Neuronal stem cell (in vitro differentiated cells): ENCODE data around the gene GALNT16.
"Not testable (repeated sequence)": the region's sequence is repeated elsewhere in the genome, so short reads cannot be mapped to it uniquely, and the experiment has no call there.

ENCODE experiments used
- DNase-seq: peaks from one replicate; pipeline ENCODE4 v3.0.0-alpha.2; 2013; ENCODE audit warnings: low spot score
- H2AFZ ChIP-seq: one replicate; pipeline ENCODE4 v1.6.1; 2013; ENCODE audit warnings: mild to moderate bottlenecking, low read length, inconsistent platforms
- H2AK5ac ChIP-seq: 2 replicates; pipeline ENCODE4 v1.6.1; 2013; ENCODE audit warnings: low read depth, mild to moderate bottlenecking, inconsistent platforms, low read length, moderate library complexity, mixed read lengths
- H2BK120ac ChIP-seq: 2 replicates; pipeline ENCODE4 v1.6.1; 2013; ENCODE audit warnings: low read depth, mild to moderate bottlenecking, inconsistent platforms, low read length, moderate library complexity, mixed read lengths
- H2BK12ac ChIP-seq: one replicate; pipeline ENCODE4 v1.6.1; 2013; ENCODE audit warnings: low read length, inconsistent platforms
- H2BK15ac ChIP-seq: 2 replicates; pipeline ENCODE4 v1.6.1; 2013; ENCODE audit warnings: mild to moderate bottlenecking, low read length, inconsistent platforms, mixed read lengths
- H2BK5ac ChIP-seq: one replicate; pipeline ENCODE4 v1.6.1; 2013; ENCODE audit warnings: inconsistent platforms, mild to moderate bottlenecking, low read length, moderate library complexity
- H3K14ac ChIP-seq: one replicate; pipeline ENCODE4 v1.6.1; 2013; ENCODE audit warnings: low read length, inconsistent platforms
- H3K18ac ChIP-seq: 2 replicates; pipeline ENCODE4 v1.6.1; 2013; ENCODE audit warnings: low read length, inconsistent platforms
- H3K23ac ChIP-seq: 2 replicates; pipeline ENCODE4 v1.6.1; 2013; ENCODE audit warnings: low read depth, mild to moderate bottlenecking, mixed read lengths, low read length, inconsistent platforms; ENCODE audit not compliant: poor library complexity
- H3K27ac ChIP-seq: replicated peaks from 3 replicates; pipeline ENCODE4 v1.5.1; 2013; ENCODE audit warnings: low read length, inconsistent platforms
- H3K27me3 ChIP-seq, 3 experiments: 2 replicates each; pipeline ENCODE4 v1.6.1; 2013; ENCODE audit warnings: low read length in 3 of 3, mild to moderate bottlenecking in 2 of 3, inconsistent platforms in 1 of 3, low read depth in 1 of 3, mixed read lengths in 1 of 3, moderate library complexity in 1 of 3; ENCODE audit not compliant: control insufficient read depth in 3 of 3, insufficient read depth in 3 of 3
- H3K36me3 ChIP-seq, 2 donors: replicated peaks in 1 of 2; 2 replicates each; pipeline ENCODE4 v1.6.1; 2013; ENCODE audit warnings: low read length in 2 of 2; ENCODE audit not compliant: control insufficient read depth in 2 of 2, insufficient read depth in 2 of 2
- H3K4ac ChIP-seq: 2 replicates; pipeline ENCODE4 v1.6.1; 2013; ENCODE audit warnings: inconsistent platforms, mild to moderate bottlenecking, low read length, moderate library complexity
- H3K4me1 ChIP-seq, 2 donors: 1 replicate in 1 of 2; 2 replicates in 1 of 2; pipeline ENCODE4 v1.6.1; 2013; ENCODE audit warnings: low read length in 2 of 2, low read depth in 1 of 2; ENCODE audit not compliant: control insufficient read depth in 2 of 2, insufficient read depth in 1 of 2
- H3K4me2 ChIP-seq: one replicate; pipeline ENCODE4 v1.6.1; 2013; ENCODE audit warnings: mild to moderate bottlenecking, low read length, inconsistent platforms; ENCODE audit not compliant: insufficient read depth, poor library complexity, severe bottlenecking
- H3K4me3 ChIP-seq, 2 donors: 2 replicates each; pipeline ENCODE4 v1.5.1; 2013; ENCODE audit warnings: low read length in 2 of 2, mild to moderate bottlenecking in 2 of 2, inconsistent platforms in 1 of 2, moderate library complexity in 1 of 2
- H3K79me1 ChIP-seq: one replicate; pipeline ENCODE4 v1.6.1; 2013; ENCODE audit warnings: low read depth, mild to moderate bottlenecking, inconsistent platforms, low read length, moderate library complexity
- H3K9ac ChIP-seq: one replicate; pipeline ENCODE4 v1.6.1; 2013; ENCODE audit warnings: mild to moderate bottlenecking, low read depth, low read length, inconsistent platforms; ENCODE audit not compliant: poor library complexity
- H3K9me3 ChIP-seq, 2 donors: replicated peaks in 1 of 2; 2 replicates each; pipeline versions ENCODE3 to v1.6.1; 2013; ENCODE audit warnings: low read length in 2 of 2, mild to moderate bottlenecking in 2 of 2, inconsistent platforms in 1 of 2, low read depth in 1 of 2, mixed read lengths in 1 of 2, moderate library complexity in 1 of 2; ENCODE audit not compliant: control insufficient read depth in 2 of 2, insufficient read depth in 1 of 2
- H4K8ac ChIP-seq: one replicate; pipeline ENCODE4 v1.6.1; 2013; ENCODE audit warnings: low read depth, mild to moderate bottlenecking, inconsistent platforms, low read length, moderate library complexity
- H4K91ac ChIP-seq: one replicate; pipeline ENCODE4 v1.6.1; 2013; ENCODE audit warnings: low read length, low read depth, mild to moderate bottlenecking, inconsistent platforms; ENCODE audit not compliant: poor library complexity
- WGBS, 2 donors: extraction: QIAGEN DNeasy Blood & Tissue Kit; methylation state at CpG; one replicate each; pipeline ENCODE4 v1.1.7; 2013; ENCODE audit warnings: missing lambda C conversion rate in 2 of 2, mixed read lengths in 1 of 2; ENCODE audit not compliant: insufficient read length in 2 of 2, insufficient replicate concordance in 1 of 2; ENCODE audit errors: extremely low coverage in 2 of 2; 5-methylcytosine and 5-hydroxymethylcytosine counted together

Gene GALNT16

DNA sequence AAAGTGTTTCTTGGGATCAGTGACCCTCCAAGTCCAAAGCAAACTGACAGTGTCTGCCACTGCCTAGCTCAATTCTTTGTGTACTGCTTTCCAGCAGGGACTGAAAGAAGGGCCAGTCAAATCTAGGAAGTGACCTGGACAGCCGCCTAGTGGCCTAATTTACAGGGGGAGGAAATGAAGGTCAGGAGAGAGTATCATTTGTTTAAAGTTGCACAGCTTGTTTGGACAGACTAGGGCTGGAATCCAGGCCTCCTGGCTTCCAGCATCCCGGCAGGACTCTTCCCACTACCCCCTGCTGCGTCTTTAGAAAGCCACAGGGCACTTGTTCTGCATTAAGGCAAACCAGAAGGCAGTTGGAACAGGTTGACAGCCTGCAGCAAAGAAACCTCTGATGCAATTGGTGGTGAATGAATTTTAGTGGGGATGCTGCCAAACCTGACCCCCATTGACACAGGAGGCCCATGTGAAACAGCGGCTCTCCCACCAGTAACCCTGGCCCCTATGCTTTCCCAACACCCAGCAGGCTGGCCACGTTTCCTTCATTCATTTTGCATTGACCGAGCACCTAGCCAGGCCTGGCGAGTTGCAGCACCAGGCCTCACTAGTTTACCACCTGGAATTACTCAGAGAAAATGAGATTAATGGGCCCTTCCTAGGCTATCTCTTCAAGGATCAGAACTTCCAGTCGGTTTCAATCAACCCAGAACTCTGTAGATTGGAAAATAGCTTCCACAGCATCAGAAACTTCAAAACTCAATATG, 28.2 kb downstream of the GALNT16 start:
- no peak overlapping the region for H3K9ac ChIP-seq
- no peaks in the 10 kb centered on the region for H3K36me3 ChIP-seq
- no CpG with 5 or more reads among the region's 8 CpGs for WGBS, 2 donors
- H3K27ac ChIP-seq = no peak overlapping the region
- H2BK15ac ChIP-seq = no peak overlapping the region
- peak overlapping the region; percentile 44 for H2AFZ ChIP-seq
- no peak overlapping the region for H3K4me3 ChIP-seq
- peak overlapping the region; percentile 60 for H2AK5ac ChIP-seq
- no peak overlapping the region for H4K91ac ChIP-seq
- H3K14ac ChIP-seq = no peak overlapping the region
- no peaks in the 10 kb centered on the region for H3K79me1 ChIP-seq
- H3K27me3 ChIP-seq = no peaks in the 10 kb centered on the region
- H2BK12ac ChIP-seq = no peak overlapping the region
- H2BK5ac ChIP-seq = no peak overlapping the region
- no peak overlapping the region for H4K8ac ChIP-seq
- H3K18ac ChIP-seq = peak overlapping the region; percentile 39
- no peak overlapping the region for H2BK120ac ChIP-seq
- no peak overlapping the region for H3K4ac ChIP-seq
- no peaks in the 10 kb centered on the region for H3K9me3 ChIP-seq
- peaks cover 6 to 12% of the 10 kb centered on the region in 2 donors for H3K4me1 ChIP-seq
- DNase-seq = no peak
- no peak overlapping the region for H3K23ac ChIP-seq
- H3K4me2 ChIP-seq = no peak overlapping the region

DNA sequence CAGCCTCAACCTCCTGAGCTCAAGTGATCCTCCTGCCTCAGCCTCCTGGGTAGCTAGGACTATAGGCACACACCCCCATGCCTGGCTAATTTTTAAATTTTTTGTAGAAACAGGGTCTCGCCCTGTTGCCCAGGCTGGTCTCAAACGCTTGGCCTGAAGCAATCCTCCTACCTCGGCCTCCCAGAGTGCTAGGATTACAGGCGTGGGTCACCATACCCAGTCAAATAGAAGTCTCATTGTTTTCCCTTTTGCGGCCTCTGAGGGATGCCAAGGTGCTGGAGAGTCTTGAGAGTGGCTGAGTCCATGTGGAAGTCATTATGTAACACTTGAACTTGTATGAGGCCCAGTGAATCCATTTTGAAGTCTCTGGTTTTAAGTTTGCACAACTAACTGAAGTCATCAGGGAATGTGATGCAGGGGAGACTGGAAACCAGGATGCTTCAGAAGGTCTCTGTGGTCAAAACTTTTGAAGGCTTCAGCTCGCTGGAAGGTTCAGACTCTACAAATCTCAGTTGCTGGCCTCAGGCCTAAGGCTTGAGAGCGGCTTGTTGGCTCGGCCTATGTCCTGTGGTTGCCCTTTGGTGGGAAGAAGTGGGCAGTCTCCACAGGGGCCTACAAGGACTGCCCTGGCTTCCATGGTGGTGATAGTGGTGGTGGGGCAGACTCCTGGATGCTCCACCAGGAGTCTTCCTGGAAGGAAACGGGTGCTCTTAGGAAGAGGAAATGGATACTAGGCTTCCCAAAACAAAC, 29.2 kb downstream of the GALNT16 start:
- whole genome bisulfite sequencing, 2 donors = no CpG with 5 or more reads among the region's 9 CpGs
- Histone ChIP-seq H2BK12ac (no peak overlapping the region), H3K4me1 (peaks cover 6 to 12% of the 10 kb centered on the region in 2 donors)

DNA sequence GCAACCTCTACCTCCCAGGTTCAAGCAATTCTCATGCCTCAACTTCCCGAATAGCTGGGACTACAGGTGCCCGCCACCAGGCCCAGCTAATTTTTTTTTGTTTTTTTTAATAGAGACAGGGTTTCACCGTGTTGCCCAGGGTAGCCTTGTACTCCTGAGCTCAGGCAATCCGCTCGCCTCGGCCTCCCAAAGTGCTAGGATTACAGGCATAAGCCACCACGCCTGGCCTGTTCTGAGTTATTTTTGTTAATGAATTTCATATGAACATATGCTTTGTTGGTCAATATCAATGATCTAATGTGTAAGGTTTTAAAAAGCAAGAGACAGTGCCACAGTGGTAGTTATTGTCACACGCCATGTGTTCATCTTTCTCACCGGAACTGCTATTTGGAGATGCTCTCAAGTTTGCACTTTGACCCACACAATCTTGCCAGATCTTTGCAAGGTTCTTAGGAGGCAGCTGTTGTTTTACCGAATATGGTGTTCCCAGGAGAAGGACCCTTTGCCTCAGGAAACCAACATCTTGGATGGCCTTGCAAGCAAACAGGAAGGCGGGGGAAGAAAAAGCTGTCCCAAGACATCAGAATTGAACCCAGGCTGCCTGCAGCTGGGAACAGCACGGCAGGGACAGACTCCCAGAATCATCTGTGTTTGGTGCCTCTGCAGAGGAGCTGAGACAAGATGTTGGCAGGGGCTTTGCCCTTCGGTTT, 30.0 kb downstream of the GALNT16 start:
- Histone ChIP-seq H3K9me3 (no peaks in the 10 kb centered on the region), H2BK5ac (no peak overlapping the region), H3K79me1 (no peaks in the 10 kb centered on the region), H3K36me3 (no peaks in the 10 kb centered on the region), H3K27ac (no peak overlapping the region), H2BK120ac (no peak overlapping the region), H3K9ac (no peak overlapping the region), H3K27me3 (no peaks in the 10 kb centered on the region), H3K4ac (no peak overlapping the region), H2AFZ (no peak overlapping the region), H4K8ac (no peak overlapping the region), H2BK12ac (no peak overlapping the region), H3K14ac (no peak overlapping the region), H2AK5ac (no peak overlapping the region), H3K4me1 (peaks cover 6 to 12% of the 10 kb centered on the region in 2 donors), H2BK15ac (no peak overlapping the region), H3K4me3 (no peak overlapping the region), H3K23ac (no peak overlapping the region), H4K91ac (no peak overlapping the region), H3K4me2 (no peak overlapping the region), H3K18ac (no peak overlapping the region)
- no peak for DNase-seq
- no CpG with 5 or more reads among the region's 13 CpGs for WGBS, 2 donors

More for the DNA sequence above, 29.2 kb downstream of the GALNT16 start:
- no peak overlapping the region for H2BK120ac ChIP-seq
- no peak overlapping the region for H3K27ac ChIP-seq
- no peak overlapping the region for H3K4me3 ChIP-seq
- H3K14ac ChIP-seq = no peak overlapping the region
- H2AFZ ChIP-seq = no peak overlapping the region
- H3K9me3 ChIP-seq = no peaks in the 10 kb centered on the region
- no peak overlapping the region for H3K9ac ChIP-seq
- H3K36me3 ChIP-seq = no peaks in the 10 kb centered on the region
- H2AK5ac ChIP-seq = no peak overlapping the region
- no peak overlapping the region for H4K8ac ChIP-seq
- no peak overlapping the region for H3K4ac ChIP-seq
- H2BK5ac ChIP-seq = no peak overlapping the region
- H3K79me1 ChIP-seq = no peaks in the 10 kb centered on the region
- no peak overlapping the region for H2BK15ac ChIP-seq
- no peak overlapping the region for H3K4me2 ChIP-seq
- H3K27me3 ChIP-seq = no peaks in the 10 kb centered on the region
- H3K23ac ChIP-seq = no peak overlapping the region
- no peak overlapping the region for H4K91ac ChIP-seq
- DNase-seq = no peak
- no peak overlapping the region for H3K18ac ChIP-seq

DNA sequence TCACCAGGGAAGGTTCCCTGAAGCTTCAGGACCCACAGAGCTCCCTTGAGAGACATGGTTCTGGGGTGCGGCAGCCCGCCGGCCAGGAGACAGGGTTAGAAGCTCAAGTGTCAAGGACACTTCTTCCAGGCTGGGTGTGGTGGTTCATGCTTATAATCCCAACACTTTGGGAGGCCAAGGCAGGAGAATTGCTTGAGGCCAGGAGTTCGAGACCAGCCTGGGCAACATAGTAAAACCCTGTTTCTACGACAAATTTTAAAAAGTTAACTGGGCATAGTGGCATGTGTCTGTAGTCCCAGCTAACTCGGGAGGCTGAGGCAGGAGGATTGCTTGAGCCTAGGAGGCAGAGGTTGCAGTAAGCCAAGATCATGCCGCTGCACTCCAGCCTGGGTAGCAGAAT, 30.9 kb downstream of the GALNT16 start:
- H3K9ac ChIP-seq, H3K18ac ChIP-seq, H2BK5ac ChIP-seq, DNase-seq, H3K14ac ChIP-seq, H3K4me2 ChIP-seq, H2AK5ac ChIP-seq, H4K91ac ChIP-seq, H3K4me3 ChIP-seq, H3K27me3 ChIP-seq, H4K8ac ChIP-seq, H3K79me1 ChIP-seq, H3K23ac ChIP-seq, H3K9me3 ChIP-seq, H3K27ac ChIP-seq, H2AFZ ChIP-seq, H3K36me3 ChIP-seq, H3K4ac ChIP-seq, H2BK12ac ChIP-seq, H2BK120ac ChIP-seq, H2BK15ac ChIP-seq: not testable (repeated sequence)
- H3K4me1 ChIP-seq = peaks cover 6 to 12% of the 10 kb centered on the region in 2 donors
- WGBS, 2 donors = no CpG with 5 or more reads among the region's 7 CpGs
